ENCODE measurements around the gene ACD.

GRCh38 chr16:67672739-67673662, 12.9 kb upstream of the ACD start:
- TF ChIP-seq CTCF (IDR thresholded peaks at IDR 0.05) (peak; percentile 63 to 75 (median 71)), POLR2A (IDR thresholded peaks at IDR 0.05) (no peak), POLR2AphosphoS5 (IDR thresholded peaks at IDR 0.05) (no peak)

Data from breast epithelium (tissue), 3 donors.